NB4 (cell line): Measurements from ENCODE around the gene PALM2AKAP2.

Experiments
- POLR2A ChIP-seq: IDR thresholded peaks from 2 replicates; pipeline ENCODE4 v1.6.1; 2011; ENCODE audit warnings: mild to moderate bottlenecking; ENCODE audit not compliant: insufficient read length; ENCODE audit errors: extremely low read depth
- TF ChIP-seq, protein P1 (sequence below): IDR thresholded peaks from one replicate; pipeline ENCODE4 v1.5.1; 2012; ENCODE audit warnings: low read depth, low read length

DNA sequence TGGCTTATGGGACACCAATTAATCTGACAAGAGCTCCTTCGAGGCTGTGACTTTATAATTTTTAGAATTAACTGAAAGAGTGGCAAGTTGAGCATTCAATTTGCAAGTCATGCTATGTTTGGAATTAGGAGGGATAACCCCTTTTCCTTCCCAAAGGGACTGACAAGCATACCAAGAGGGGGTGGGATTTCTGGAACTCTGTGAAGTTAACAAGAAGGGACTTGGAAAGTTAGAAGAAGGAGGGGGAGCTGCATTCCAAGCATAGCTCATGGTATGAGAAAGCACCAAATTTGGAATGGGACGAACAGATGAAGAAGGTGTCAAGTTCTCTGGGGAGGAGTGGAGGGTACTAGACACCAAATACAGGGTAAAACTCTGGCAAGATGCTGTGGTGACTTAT is 8.9 kb upstream of the PALM2AKAP2 start:
- TF ChIP-seq, protein P1, sequence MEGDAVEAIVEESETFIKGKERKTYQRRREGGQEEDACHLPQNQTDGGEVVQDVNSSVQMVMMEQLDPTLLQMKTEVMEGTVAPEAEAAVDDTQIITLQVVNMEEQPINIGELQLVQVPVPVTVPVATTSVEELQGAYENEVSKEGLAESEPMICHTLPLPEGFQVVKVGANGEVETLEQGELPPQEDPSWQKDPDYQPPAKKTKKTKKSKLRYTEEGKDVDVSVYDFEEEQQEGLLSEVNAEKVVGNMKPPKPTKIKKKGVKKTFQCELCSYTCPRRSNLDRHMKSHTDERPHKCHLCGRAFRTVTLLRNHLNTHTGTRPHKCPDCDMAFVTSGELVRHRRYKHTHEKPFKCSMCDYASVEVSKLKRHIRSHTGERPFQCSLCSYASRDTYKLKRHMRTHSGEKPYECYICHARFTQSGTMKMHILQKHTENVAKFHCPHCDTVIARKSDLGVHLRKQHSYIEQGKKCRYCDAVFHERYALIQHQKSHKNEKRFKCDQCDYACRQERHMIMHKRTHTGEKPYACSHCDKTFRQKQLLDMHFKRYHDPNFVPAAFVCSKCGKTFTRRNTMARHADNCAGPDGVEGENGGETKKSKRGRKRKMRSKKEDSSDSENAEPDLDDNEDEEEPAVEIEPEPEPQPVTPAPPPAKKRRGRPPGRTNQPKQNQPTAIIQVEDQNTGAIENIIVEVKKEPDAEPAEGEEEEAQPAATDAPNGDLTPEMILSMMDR = no peak
- TF ChIP-seq POLR2A = no peak
